Neuronal stem cell (in vitro differentiated cells): ENCODE measurements around the gene GGA3.

Experiments
- DNase-seq: peaks from one replicate; pipeline ENCODE4 v3.0.0-alpha.2; 2013; ENCODE audit warnings: low spot score
- H2AFZ ChIP-seq: one replicate; pipeline ENCODE4 v1.6.1; 2013; ENCODE audit warnings: mild to moderate bottlenecking, low read length, inconsistent platforms
- H2AK5ac ChIP-seq: 2 replicates; pipeline ENCODE4 v1.6.1; 2013; ENCODE audit warnings: low read depth, mild to moderate bottlenecking, inconsistent platforms, low read length, moderate library complexity, mixed read lengths
- H2BK120ac ChIP-seq: 2 replicates; pipeline ENCODE4 v1.6.1; 2013; ENCODE audit warnings: low read depth, mild to moderate bottlenecking, inconsistent platforms, low read length, moderate library complexity, mixed read lengths
- H2BK12ac ChIP-seq: one replicate; pipeline ENCODE4 v1.6.1; 2013; ENCODE audit warnings: low read length, inconsistent platforms
- H2BK15ac ChIP-seq: 2 replicates; pipeline ENCODE4 v1.6.1; 2013; ENCODE audit warnings: mild to moderate bottlenecking, low read length, inconsistent platforms, mixed read lengths
- H2BK5ac ChIP-seq: one replicate; pipeline ENCODE4 v1.6.1; 2013; ENCODE audit warnings: inconsistent platforms, mild to moderate bottlenecking, low read length, moderate library complexity
- H3K14ac ChIP-seq: one replicate; pipeline ENCODE4 v1.6.1; 2013; ENCODE audit warnings: low read length, inconsistent platforms
- H3K18ac ChIP-seq: 2 replicates; pipeline ENCODE4 v1.6.1; 2013; ENCODE audit warnings: low read length, inconsistent platforms
- H3K23ac ChIP-seq: 2 replicates; pipeline ENCODE4 v1.6.1; 2013; ENCODE audit warnings: low read depth, mild to moderate bottlenecking, mixed read lengths, low read length, inconsistent platforms; ENCODE audit not compliant: poor library complexity
- H3K27ac ChIP-seq: replicated peaks from 3 replicates; pipeline ENCODE4 v1.5.1; 2013; ENCODE audit warnings: low read length, inconsistent platforms
- H3K27me3 ChIP-seq, 3 experiments: 2 replicates each; pipeline ENCODE4 v1.6.1; 2013; ENCODE audit warnings: low read length in 3 of 3, mild to moderate bottlenecking in 2 of 3, inconsistent platforms in 1 of 3, low read depth in 1 of 3, mixed read lengths in 1 of 3, moderate library complexity in 1 of 3; ENCODE audit not compliant: control insufficient read depth in 3 of 3, insufficient read depth in 3 of 3
- H3K36me3 ChIP-seq, 2 donors: replicated peaks in 1 of 2; 2 replicates each; pipeline ENCODE4 v1.6.1; 2013; ENCODE audit warnings: low read length in 2 of 2; ENCODE audit not compliant: control insufficient read depth in 2 of 2, insufficient read depth in 2 of 2
- H3K4ac ChIP-seq: 2 replicates; pipeline ENCODE4 v1.6.1; 2013; ENCODE audit warnings: inconsistent platforms, mild to moderate bottlenecking, low read length, moderate library complexity
- H3K4me1 ChIP-seq, 2 donors: 1 replicate in 1 of 2; 2 replicates in 1 of 2; pipeline ENCODE4 v1.6.1; 2013; ENCODE audit warnings: low read length in 2 of 2, low read depth in 1 of 2; ENCODE audit not compliant: control insufficient read depth in 2 of 2, insufficient read depth in 1 of 2
- H3K4me2 ChIP-seq: one replicate; pipeline ENCODE4 v1.6.1; 2013; ENCODE audit warnings: mild to moderate bottlenecking, low read length, inconsistent platforms; ENCODE audit not compliant: insufficient read depth, poor library complexity, severe bottlenecking
- H3K4me3 ChIP-seq, 2 donors: 2 replicates each; pipeline ENCODE4 v1.5.1; 2013; ENCODE audit warnings: low read length in 2 of 2, mild to moderate bottlenecking in 2 of 2, inconsistent platforms in 1 of 2, moderate library complexity in 1 of 2
- H3K79me1 ChIP-seq: one replicate; pipeline ENCODE4 v1.6.1; 2013; ENCODE audit warnings: low read depth, mild to moderate bottlenecking, inconsistent platforms, low read length, moderate library complexity
- H3K9ac ChIP-seq: one replicate; pipeline ENCODE4 v1.6.1; 2013; ENCODE audit warnings: mild to moderate bottlenecking, low read depth, low read length, inconsistent platforms; ENCODE audit not compliant: poor library complexity
- H3K9me3 ChIP-seq, 2 donors: replicated peaks in 1 of 2; 2 replicates each; pipeline versions ENCODE3 to v1.6.1; 2013; ENCODE audit warnings: low read length in 2 of 2, mild to moderate bottlenecking in 2 of 2, inconsistent platforms in 1 of 2, low read depth in 1 of 2, mixed read lengths in 1 of 2, moderate library complexity in 1 of 2; ENCODE audit not compliant: control insufficient read depth in 2 of 2, insufficient read depth in 1 of 2
- H4K8ac ChIP-seq: one replicate; pipeline ENCODE4 v1.6.1; 2013; ENCODE audit warnings: low read depth, mild to moderate bottlenecking, inconsistent platforms, low read length, moderate library complexity
- H4K91ac ChIP-seq: one replicate; pipeline ENCODE4 v1.6.1; 2013; ENCODE audit warnings: low read length, low read depth, mild to moderate bottlenecking, inconsistent platforms; ENCODE audit not compliant: poor library complexity
- WGBS, 2 donors: extraction: QIAGEN DNeasy Blood & Tissue Kit; methylation state at CpG; one replicate each; pipeline ENCODE4 v1.1.7; 2013; ENCODE audit warnings: missing lambda C conversion rate in 2 of 2, mixed read lengths in 1 of 2; ENCODE audit not compliant: insufficient read length in 2 of 2, insufficient replicate concordance in 1 of 2; ENCODE audit errors: extremely low coverage in 2 of 2; 5-methylcytosine and 5-hydroxymethylcytosine counted together

GGA3 gene

GRCh38 chr17:75267411-75268232 is 6.2 kb upstream of the GGA3 start:
- Histone ChIP-seq H3K36me3 (peaks cover 30 to 56% of the 10 kb centered on the region in 2 donors), H2AK5ac (no peak overlapping the region), H3K18ac (no peak overlapping the region), H4K91ac (no peak overlapping the region), H3K14ac (no peak overlapping the region), H3K79me1 (peaks cover 3% of the 10 kb centered on the region), H3K4me3 (no peak overlapping the region), H3K4ac (no peak overlapping the region), H3K27ac (no peak overlapping the region), H2AFZ (no peak overlapping the region), H3K4me2 (no peak overlapping the region), H4K8ac (no peak overlapping the region), H2BK12ac (no peak overlapping the region), H3K23ac (peak overlapping the region; percentile 3), H2BK120ac (no peak overlapping the region), H3K9me3 (no peaks in the 10 kb centered on the region), H3K4me1 (peaks cover 5 to 6% of the 10 kb centered on the region in 2 donors), H2BK15ac (no peak overlapping the region), H3K9ac (peak overlapping the region; percentile 38), H2BK5ac (no peak overlapping the region), H3K27me3 (no peaks in the 10 kb centered on the region)
- no CpG with 5 or more reads among the region's 14 CpGs for WGBS, 2 donors
- DNase-seq: no peak

GRCh38 chr17:75267153-75267410 is 5.7 kb upstream of the GGA3 start:
- no peak overlapping the region for H3K27ac ChIP-seq
- no peak overlapping the region for H3K4me2 ChIP-seq
- no peak overlapping the region for H2BK15ac ChIP-seq
- H2AFZ ChIP-seq: no peak overlapping the region
- no peak for DNase-seq
- no CpG with 5 or more reads among the region's 2 CpGs for WGBS, 2 donors
- H2BK5ac ChIP-seq: no peak overlapping the region
- H3K4me1 ChIP-seq: peaks cover 6 to 9% of the 10 kb centered on the region in 2 donors
- H2AK5ac ChIP-seq: no peak overlapping the region
- peak overlapping the region; percentile 3 for H3K23ac ChIP-seq
- H3K4me3 ChIP-seq: no peak overlapping the region
- no peak overlapping the region for H2BK12ac ChIP-seq
- no peak overlapping the region for H3K14ac ChIP-seq
- no peaks in the 10 kb centered on the region for H3K9me3 ChIP-seq
- peaks cover 3% of the 10 kb centered on the region for H3K79me1 ChIP-seq
- H3K4ac ChIP-seq: no peak overlapping the region
- no peak overlapping the region for H3K9ac ChIP-seq
- peaks cover 26 to 53% of the 10 kb centered on the region in 2 donors for H3K36me3 ChIP-seq
- H3K18ac ChIP-seq: no peak overlapping the region
- no peak overlapping the region for H4K8ac ChIP-seq
- no peaks in the 10 kb centered on the region for H3K27me3 ChIP-seq
- no peak overlapping the region for H2BK120ac ChIP-seq
- H4K91ac ChIP-seq: no peak overlapping the region

GRCh38 chr17:75266316-75267152 is 5.1 kb upstream of the GGA3 start:
- Histone ChIP-seq H3K14ac (no peak overlapping the region), H3K36me3 (peaks cover 26 to 52% of the 10 kb centered on the region in 2 donors), H2BK12ac (no peak overlapping the region), H2AK5ac (no peak overlapping the region), H3K4me3 (no peak overlapping the region), H4K91ac (no peak overlapping the region), H3K4me2 (no peak overlapping the region), H3K79me1 (peaks cover 6% of the 10 kb centered on the region), H3K4ac (no peak overlapping the region), H2BK5ac (no peak overlapping the region), H3K18ac (no peak overlapping the region), H3K27me3 (no peaks in the 10 kb centered on the region), H2BK15ac (no peak overlapping the region), H3K4me1 (peaks cover 5 to 6% of the 10 kb centered on the region in 2 donors), H4K8ac (no peak overlapping the region), H3K9me3 (no peaks in the 10 kb centered on the region), H3K9ac (no peak overlapping the region), H2AFZ (no peak overlapping the region), H3K23ac (no peak overlapping the region), H2BK120ac (no peak overlapping the region), H3K27ac (no peak overlapping the region)
- WGBS, 2 donors: no CpG with 5 or more reads among the region's 13 CpGs
- no peak for DNase-seq

GRCh38 chr17:75265614-75266315 is 4.4 kb upstream of the GGA3 start:
- Histone ChIP-seq H3K36me3 (peaks cover 26 to 52% of the 10 kb centered on the region in 2 donors), H3K9me3 (no peaks in the 10 kb centered on the region), H2BK5ac (no peak overlapping the region), H2BK15ac (no peak overlapping the region), H2AK5ac (no peak overlapping the region), H4K8ac (no peak overlapping the region), H3K4ac (no peak overlapping the region), H2AFZ (no peak overlapping the region), H3K9ac (no peak overlapping the region), H3K4me3 (no peak overlapping the region), H4K91ac (no peak overlapping the region), H3K18ac (no peak overlapping the region), H2BK120ac (no peak overlapping the region), H3K4me1 (peaks cover 5 to 6% of the 10 kb centered on the region in 2 donors), H3K27me3 (no peaks in the 10 kb centered on the region), H3K23ac (no peak overlapping the region), H2BK12ac (no peak overlapping the region), H3K79me1 (peaks cover 10% of the 10 kb centered on the region), H3K4me2 (no peak overlapping the region), H3K27ac (no peak overlapping the region), H3K14ac (no peak overlapping the region)
- no peak for DNase-seq
- no CpG with 5 or more reads among the region's 17 CpGs for WGBS, 2 donors
